Trophoblast cell (in vitro differentiated cells and primary cell): ENCODE measurements around the gene CNST.

Experiments
- DNase-seq, 2 donors: peaks; one replicate each; pipeline ENCODE4 v3.0.0-alpha.2; 2016
- H2AFZ ChIP-seq: 2 replicates; pipeline ENCODE4 v1.6.1; 2013; ENCODE audit warnings: low read length, moderate library complexity, mild to moderate bottlenecking; ENCODE audit not compliant: insufficient read depth, poor library complexity
- H2AK5ac ChIP-seq: 2 replicates; pipeline ENCODE4 v1.6.1; 2013; ENCODE audit warnings: mild to moderate bottlenecking, low read length
- H2BK120ac ChIP-seq: 2 replicates; pipeline ENCODE4 v1.6.1; 2013; ENCODE audit warnings: low read length, mild to moderate bottlenecking, moderate library complexity; ENCODE audit not compliant: insufficient read depth, poor library complexity
- H2BK12ac ChIP-seq: 2 replicates; pipeline ENCODE4 v1.6.1; 2013; ENCODE audit warnings: mild to moderate bottlenecking, low read length, moderate library complexity
- H2BK5ac ChIP-seq: 2 replicates; pipeline ENCODE4 v1.6.1; 2013; ENCODE audit warnings: low read length, low read depth, moderate library complexity, mild to moderate bottlenecking; ENCODE audit not compliant: poor library complexity
- H3K14ac ChIP-seq: 2 replicates; pipeline ENCODE4 v1.6.1; 2013; ENCODE audit warnings: mild to moderate bottlenecking, low read length
- H3K18ac ChIP-seq: 2 replicates; pipeline ENCODE4 v1.6.1; 2013; ENCODE audit warnings: mild to moderate bottlenecking, low read length
- H3K23ac ChIP-seq: 2 replicates; pipeline ENCODE4 v1.6.1; 2013; ENCODE audit warnings: low read length
- H3K27ac ChIP-seq: 2 replicates; pipeline ENCODE4 v1.5.1; 2013; ENCODE audit warnings: low read depth, mild to moderate bottlenecking, inconsistent platforms, low read length, moderate library complexity
- H3K27me3 ChIP-seq: 2 replicates; pipeline ENCODE4 v1.6.1; 2013; ENCODE audit warnings: inconsistent platforms, mild to moderate bottlenecking, low read length, moderate library complexity; ENCODE audit not compliant: insufficient read depth
- H3K36me3 ChIP-seq, 2 experiments: 1 replicate in 1 of 2; 2 replicates in 1 of 2; pipeline ENCODE4 v1.6.1; 2013; ENCODE audit warnings: low read length in 2 of 2, mild to moderate bottlenecking in 2 of 2, moderate library complexity in 1 of 2; ENCODE audit not compliant: insufficient read depth in 2 of 2, control insufficient read depth in 1 of 2
- H3K4ac ChIP-seq: 2 replicates; pipeline ENCODE4 v1.6.1; 2013; ENCODE audit warnings: low read depth, mild to moderate bottlenecking, low read length, moderate library complexity
- H3K4me1 ChIP-seq, 2 experiments: 1 replicate in 1 of 2; 2 replicates in 1 of 2; pipeline ENCODE4 v1.6.1; 2013; ENCODE audit warnings: low read length in 2 of 2, mild to moderate bottlenecking in 2 of 2, moderate library complexity in 1 of 2; ENCODE audit not compliant: insufficient read depth in 2 of 2, control insufficient read depth in 1 of 2
- H3K4me2 ChIP-seq: 2 replicates; pipeline ENCODE4 v1.6.1; 2013; ENCODE audit warnings: inconsistent platforms, mild to moderate bottlenecking, low read length, moderate library complexity
- H3K4me3 ChIP-seq: 2 replicates; pipeline ENCODE4 v1.5.1; 2013; ENCODE audit warnings: mild to moderate bottlenecking, low read depth, low read length, inconsistent platforms
- H3K79me1 ChIP-seq: one replicate; pipeline ENCODE4 v1.6.1; 2013; ENCODE audit warnings: low read length
- H3K79me2 ChIP-seq: 2 replicates; pipeline ENCODE4 v1.6.1; 2013; ENCODE audit warnings: low read length, mild to moderate bottlenecking; ENCODE audit not compliant: control insufficient read depth, insufficient read depth, poor library complexity
- H3K9ac ChIP-seq: 2 replicates; pipeline ENCODE4 v1.6.1; 2013; ENCODE audit warnings: mild to moderate bottlenecking, low read length
- H3K9me3 ChIP-seq: 2 replicates; pipeline ENCODE4 v1.6.1; 2013; ENCODE audit warnings: low read depth, mild to moderate bottlenecking, control low read depth, inconsistent platforms, low read length; ENCODE audit not compliant: insufficient read depth
- H4K12ac ChIP-seq: 2 replicates; pipeline ENCODE4 v1.6.1; 2013; ENCODE audit warnings: low read depth, mild to moderate bottlenecking, low read length, moderate library complexity
- H4K8ac ChIP-seq: 2 replicates; pipeline ENCODE4 v1.6.1; 2013; ENCODE audit warnings: low read depth, mild to moderate bottlenecking, low read length, moderate library complexity
- H4K91ac ChIP-seq: one replicate; pipeline ENCODE4 v1.6.1; 2013; ENCODE audit warnings: low read depth, mild to moderate bottlenecking, low read length, moderate library complexity
- WGBS: extraction: QIAGEN DNeasy Blood & Tissue Kit; methylation state at CpG from one replicate; pipeline ENCODE4 v1.1.7; 2013; ENCODE audit warnings: missing lambda C conversion rate; ENCODE audit not compliant: insufficient read length, insufficient coverage; ENCODE audit errors: extremely low coverage; 5-methylcytosine and 5-hydroxymethylcytosine counted together

Gene CNST

DNA sequence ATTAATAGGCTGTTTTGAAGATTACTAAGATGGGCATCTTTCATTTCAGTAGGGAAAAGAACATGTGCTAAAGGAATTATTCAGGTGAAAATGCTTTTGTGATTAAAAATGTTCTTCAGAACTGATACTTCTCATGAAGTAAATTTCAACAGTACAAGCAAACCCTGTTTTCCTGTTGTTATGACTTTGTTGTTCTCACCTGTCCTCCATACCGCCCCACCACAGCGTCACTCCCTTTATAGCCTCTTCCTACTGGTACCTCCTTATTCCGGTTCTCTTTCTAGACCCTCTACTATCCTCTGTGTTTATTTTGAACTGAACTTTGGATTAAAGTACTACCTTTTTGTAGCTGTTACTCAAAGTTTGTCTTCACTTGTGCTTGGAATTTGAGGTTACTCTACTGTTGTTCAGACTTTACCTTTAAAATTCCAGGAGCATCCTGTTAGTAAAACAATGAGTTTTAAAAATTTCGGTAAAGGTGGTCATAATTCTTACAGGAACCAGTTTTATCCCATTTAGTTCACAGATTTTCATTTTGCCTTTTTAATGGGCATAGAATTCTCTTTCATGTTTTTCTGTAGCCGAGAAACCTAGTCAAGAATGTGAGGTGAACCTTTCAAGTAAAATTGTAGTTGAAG is 10.9 kb downstream of the CNST start:
- no peak overlapping the region for H2AFZ ChIP-seq
- H3K9ac ChIP-seq, result no peak overlapping the region
- H2BK12ac ChIP-seq, result no peak overlapping the region
- no peak overlapping the region for H3K14ac ChIP-seq
- H3K4ac ChIP-seq, result no peak overlapping the region
- H3K9me3 ChIP-seq, result no peaks in the 10 kb centered on the region
- no peaks in the 10 kb centered on the region for H3K79me1 ChIP-seq
- no CpG with 5 or more reads among the region's 5 CpGs for WGBS
- no peak for DNase-seq
- H4K91ac ChIP-seq, result no peak overlapping the region
- H2BK120ac ChIP-seq, result no peak overlapping the region
- H3K4me3 ChIP-seq, result no peak overlapping the region
- H3K4me1 ChIP-seq, result no peaks in the 10 kb centered on the region
- H3K18ac ChIP-seq, result no peak overlapping the region
- H3K79me2 ChIP-seq, result no peaks in the 10 kb centered on the region
- no peaks in the 10 kb centered on the region for H3K36me3 ChIP-seq
- no peak overlapping the region for H3K4me2 ChIP-seq
- H4K12ac ChIP-seq, result no peak overlapping the region
- H2AK5ac ChIP-seq, result no peak overlapping the region
- no peak overlapping the region for H3K23ac ChIP-seq
- no peak overlapping the region for H3K27ac ChIP-seq
- H2BK5ac ChIP-seq, result no peak overlapping the region
- H4K8ac ChIP-seq, result no peak overlapping the region
- H3K27me3 ChIP-seq, result no peaks in the 10 kb centered on the region

DNA sequence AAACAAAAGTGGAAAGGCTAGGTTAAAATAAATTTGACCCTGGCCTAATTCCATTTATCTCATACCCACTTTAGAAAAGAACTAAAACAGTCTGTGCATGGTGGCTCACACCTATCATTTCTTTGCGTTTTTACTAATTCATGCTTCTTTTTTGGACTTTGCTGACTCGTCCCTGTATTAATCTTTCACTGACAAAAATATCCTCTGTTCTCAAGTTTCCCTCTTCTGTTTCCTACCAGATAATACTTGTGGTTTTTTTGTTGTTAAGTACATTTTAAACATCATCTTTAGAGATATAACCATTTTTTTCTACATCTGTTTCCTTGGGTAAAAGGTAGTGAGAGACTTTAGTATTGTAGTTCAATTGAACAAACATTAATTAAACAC is 11.5 kb downstream of the CNST start:
- Histone ChIP-seq H3K18ac (no peak overlapping the region), H2BK5ac (no peak overlapping the region), H3K27ac (no peak overlapping the region), H3K4me3 (no peak overlapping the region), H3K79me1 (no peaks in the 10 kb centered on the region), H3K9ac (no peak overlapping the region), H2BK12ac (no peak overlapping the region), H2BK120ac (no peak overlapping the region), H4K91ac (no peak overlapping the region), H3K23ac (no peak overlapping the region), H3K79me2 (no peaks in the 10 kb centered on the region), H3K36me3 (no peaks in the 10 kb centered on the region), H4K12ac (no peak overlapping the region), H3K4ac (no peak overlapping the region), H3K9me3 (no peaks in the 10 kb centered on the region), H3K27me3 (no peaks in the 10 kb centered on the region), H2AK5ac (no peak overlapping the region), H3K4me1 (peaks cover 0 to 3% of the 10 kb centered on the region in 2 experiments), H4K8ac (no peak overlapping the region), H3K14ac (no peak overlapping the region), H3K4me2 (no peak overlapping the region), H2AFZ (no peak overlapping the region)
- WGBS, result no CpG with 5 or more reads among the region's 2 CpGs
- DNase-seq, result no peak

DNA sequence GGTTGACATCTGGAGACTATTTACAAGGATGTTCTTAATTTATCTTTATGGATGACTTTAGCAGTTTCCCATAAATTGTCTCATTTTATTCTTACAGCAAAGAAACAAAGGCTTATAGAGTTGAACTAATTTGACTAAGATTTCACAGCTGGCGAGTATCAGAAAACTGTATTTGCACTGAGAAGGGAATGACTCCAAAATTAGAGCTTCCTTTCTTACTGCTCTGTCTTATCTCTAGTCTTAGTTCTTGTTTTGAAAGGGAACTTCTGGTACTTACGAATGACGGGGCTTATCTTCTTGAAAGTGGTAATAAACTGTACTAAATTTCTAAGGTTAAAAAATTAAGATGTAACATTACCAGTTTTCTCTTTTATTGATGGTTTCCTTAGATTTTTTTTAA is 13.6 kb downstream of the CNST start:
- DNase-seq, result no peak
- Histone ChIP-seq H2BK12ac (no peak overlapping the region), H3K36me3 (peaks cover 0 to 3% of the 10 kb centered on the region in 2 experiments), H2AFZ (no peak overlapping the region), H3K4me2 (no peak overlapping the region), H2BK120ac (no peak overlapping the region), H3K23ac (no peak overlapping the region), H3K9ac (no peak overlapping the region), H3K27ac (no peak overlapping the region), H3K79me1 (no peaks in the 10 kb centered on the region), H3K9me3 (no peaks in the 10 kb centered on the region), H2AK5ac (no peak overlapping the region), H3K4me1 (peaks cover 0 to 5% of the 10 kb centered on the region in 2 experiments), H3K14ac (no peak overlapping the region), H2BK5ac (no peak overlapping the region), H3K4ac (no peak overlapping the region), H3K4me3 (no peak overlapping the region), H4K91ac (no peak overlapping the region), H4K12ac (no peak overlapping the region), H3K79me2 (no peaks in the 10 kb centered on the region), H3K27me3 (no peaks in the 10 kb centered on the region), H3K18ac (no peak overlapping the region), H4K8ac (no peak overlapping the region)
- no CpG with 5 or more reads among the region's 3 CpGs for WGBS

DNA sequence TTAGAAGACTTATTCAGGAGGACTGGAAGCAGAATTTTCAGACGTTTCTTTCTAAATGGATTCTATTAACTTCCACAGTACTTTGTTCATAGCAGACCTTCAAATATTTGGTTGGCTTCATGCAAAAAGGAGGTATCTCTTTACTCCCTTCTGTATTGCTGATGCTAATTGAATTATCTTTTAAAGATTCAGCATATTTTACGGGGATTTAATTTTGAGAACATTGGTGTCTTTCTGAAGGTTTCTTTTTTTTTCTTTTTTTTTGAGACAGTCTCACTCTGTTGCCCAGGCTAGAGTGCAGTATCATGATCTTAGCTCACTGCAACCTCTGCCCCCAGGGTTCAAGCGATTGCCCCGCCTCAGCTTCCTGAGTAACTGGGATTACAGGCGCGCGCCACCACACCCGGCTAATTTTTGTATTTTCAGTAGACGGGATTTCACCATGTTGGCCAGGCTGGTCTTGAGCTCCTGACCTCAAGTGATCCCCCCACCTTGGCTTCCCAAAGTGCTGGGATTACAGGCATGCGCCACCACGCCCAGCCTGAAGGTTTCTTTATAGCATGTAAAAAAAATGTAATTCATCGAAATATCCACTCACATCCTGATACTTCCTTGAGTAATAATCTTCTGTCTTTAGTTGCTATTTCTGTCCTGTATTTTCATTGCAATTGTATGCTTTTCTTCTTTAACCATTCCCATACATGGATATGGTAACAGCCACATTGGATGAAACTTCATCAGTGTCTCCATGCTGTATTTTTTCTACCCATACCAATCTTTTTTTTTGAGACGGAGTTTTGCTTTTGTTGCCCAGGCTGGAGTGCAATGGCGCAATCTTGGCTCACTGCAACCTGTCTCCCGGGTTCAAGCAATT is 14.5 kb downstream of the CNST start:
- H3K79me2 ChIP-seq, result no peaks in the 10 kb centered on the region
- H3K27ac ChIP-seq, result no peak overlapping the region
- WGBS, result no CpG with 5 or more reads among the region's 15 CpGs
- no peak overlapping the region for H2BK12ac ChIP-seq
- H4K8ac ChIP-seq, result no peak overlapping the region
- no peak for DNase-seq
- no peak overlapping the region for H4K12ac ChIP-seq
- no peaks in the 10 kb centered on the region for H3K9me3 ChIP-seq
- no peak overlapping the region for H3K14ac ChIP-seq
- H4K91ac ChIP-seq, result no peak overlapping the region
- no peak overlapping the region for H2AFZ ChIP-seq
- no peak overlapping the region for H3K4ac ChIP-seq
- H2BK5ac ChIP-seq, result no peak overlapping the region
- H3K18ac ChIP-seq, result no peak overlapping the region
- peaks cover 0 to 3% of the 10 kb centered on the region in 2 experiments for H3K36me3 ChIP-seq
- no peak overlapping the region for H3K4me2 ChIP-seq
- H2AK5ac ChIP-seq, result no peak overlapping the region
- no peaks in the 10 kb centered on the region for H3K79me1 ChIP-seq
- H3K23ac ChIP-seq, result no peak overlapping the region
- H3K4me1 ChIP-seq, result peaks cover 0 to 5% of the 10 kb centered on the region in 2 experiments
- no peak overlapping the region for H3K9ac ChIP-seq
- H3K4me3 ChIP-seq, result no peak overlapping the region
- H3K27me3 ChIP-seq, result no peaks in the 10 kb centered on the region
- no peak overlapping the region for H2BK120ac ChIP-seq
